Trophoblast cell (in vitro differentiated cells and primary cell): Measurements from ENCODE around the gene MICALL2.

Experiments used
- DNase-seq, 2 donors: peaks; one replicate each; pipeline ENCODE4 v3.0.0-alpha.2; 2016
- H2AFZ ChIP-seq: 2 replicates; pipeline ENCODE4 v1.6.1; 2013; ENCODE audit warnings: low read length, moderate library complexity, mild to moderate bottlenecking; ENCODE audit not compliant: insufficient read depth, poor library complexity
- H2AK5ac ChIP-seq: 2 replicates; pipeline ENCODE4 v1.6.1; 2013; ENCODE audit warnings: mild to moderate bottlenecking, low read length
- H2BK120ac ChIP-seq: 2 replicates; pipeline ENCODE4 v1.6.1; 2013; ENCODE audit warnings: low read length, mild to moderate bottlenecking, moderate library complexity; ENCODE audit not compliant: insufficient read depth, poor library complexity
- H2BK12ac ChIP-seq: 2 replicates; pipeline ENCODE4 v1.6.1; 2013; ENCODE audit warnings: mild to moderate bottlenecking, low read length, moderate library complexity
- H2BK5ac ChIP-seq: 2 replicates; pipeline ENCODE4 v1.6.1; 2013; ENCODE audit warnings: low read length, low read depth, moderate library complexity, mild to moderate bottlenecking; ENCODE audit not compliant: poor library complexity
- H3K14ac ChIP-seq: 2 replicates; pipeline ENCODE4 v1.6.1; 2013; ENCODE audit warnings: mild to moderate bottlenecking, low read length
- H3K18ac ChIP-seq: 2 replicates; pipeline ENCODE4 v1.6.1; 2013; ENCODE audit warnings: mild to moderate bottlenecking, low read length
- H3K23ac ChIP-seq: 2 replicates; pipeline ENCODE4 v1.6.1; 2013; ENCODE audit warnings: low read length
- H3K27ac ChIP-seq: 2 replicates; pipeline ENCODE4 v1.5.1; 2013; ENCODE audit warnings: low read depth, mild to moderate bottlenecking, inconsistent platforms, low read length, moderate library complexity
- H3K27me3 ChIP-seq: 2 replicates; pipeline ENCODE4 v1.6.1; 2013; ENCODE audit warnings: inconsistent platforms, mild to moderate bottlenecking, low read length, moderate library complexity; ENCODE audit not compliant: insufficient read depth
- H3K36me3 ChIP-seq, 2 experiments: 1 replicate in 1 of 2; 2 replicates in 1 of 2; pipeline ENCODE4 v1.6.1; 2013; ENCODE audit warnings: low read length in 2 of 2, mild to moderate bottlenecking in 2 of 2, moderate library complexity in 1 of 2; ENCODE audit not compliant: insufficient read depth in 2 of 2, control insufficient read depth in 1 of 2
- H3K4ac ChIP-seq: 2 replicates; pipeline ENCODE4 v1.6.1; 2013; ENCODE audit warnings: low read depth, mild to moderate bottlenecking, low read length, moderate library complexity
- H3K4me1 ChIP-seq, 2 experiments: 1 replicate in 1 of 2; 2 replicates in 1 of 2; pipeline ENCODE4 v1.6.1; 2013; ENCODE audit warnings: low read length in 2 of 2, mild to moderate bottlenecking in 2 of 2, moderate library complexity in 1 of 2; ENCODE audit not compliant: insufficient read depth in 2 of 2, control insufficient read depth in 1 of 2
- H3K4me2 ChIP-seq: 2 replicates; pipeline ENCODE4 v1.6.1; 2013; ENCODE audit warnings: inconsistent platforms, mild to moderate bottlenecking, low read length, moderate library complexity
- H3K4me3 ChIP-seq: 2 replicates; pipeline ENCODE4 v1.5.1; 2013; ENCODE audit warnings: mild to moderate bottlenecking, low read depth, low read length, inconsistent platforms
- H3K79me1 ChIP-seq: one replicate; pipeline ENCODE4 v1.6.1; 2013; ENCODE audit warnings: low read length
- H3K79me2 ChIP-seq: 2 replicates; pipeline ENCODE4 v1.6.1; 2013; ENCODE audit warnings: low read length, mild to moderate bottlenecking; ENCODE audit not compliant: control insufficient read depth, insufficient read depth, poor library complexity
- H3K9ac ChIP-seq: 2 replicates; pipeline ENCODE4 v1.6.1; 2013; ENCODE audit warnings: mild to moderate bottlenecking, low read length
- H3K9me3 ChIP-seq: 2 replicates; pipeline ENCODE4 v1.6.1; 2013; ENCODE audit warnings: low read depth, mild to moderate bottlenecking, control low read depth, inconsistent platforms, low read length; ENCODE audit not compliant: insufficient read depth
- H4K12ac ChIP-seq: 2 replicates; pipeline ENCODE4 v1.6.1; 2013; ENCODE audit warnings: low read depth, mild to moderate bottlenecking, low read length, moderate library complexity
- H4K8ac ChIP-seq: 2 replicates; pipeline ENCODE4 v1.6.1; 2013; ENCODE audit warnings: low read depth, mild to moderate bottlenecking, low read length, moderate library complexity
- H4K91ac ChIP-seq: one replicate; pipeline ENCODE4 v1.6.1; 2013; ENCODE audit warnings: low read depth, mild to moderate bottlenecking, low read length, moderate library complexity
- WGBS: extraction: QIAGEN DNeasy Blood & Tissue Kit; methylation state at CpG from one replicate; pipeline ENCODE4 v1.1.7; 2013; ENCODE audit warnings: missing lambda C conversion rate; ENCODE audit not compliant: insufficient read length, insufficient coverage; ENCODE audit errors: extremely low coverage; 5-methylcytosine and 5-hydroxymethylcytosine counted together

Gene MICALL2

GRCh38 chr7:1438208-1438607 is 21.1 kb downstream of the MICALL2 start:
- no peak overlapping the region for H3K4me3 ChIP-seq
- H3K79me1 ChIP-seq: no peaks in the 10 kb centered on the region
- H2BK12ac ChIP-seq: no peak overlapping the region
- no peak overlapping the region for H4K12ac ChIP-seq
- no peak overlapping the region for H4K8ac ChIP-seq
- no peak overlapping the region for H3K23ac ChIP-seq
- no peak overlapping the region for H2AFZ ChIP-seq
- no peaks in the 10 kb centered on the region for H3K79me2 ChIP-seq
- no CpG with 5 or more reads among the region's 10 CpGs for WGBS
- H3K27me3 ChIP-seq: no peaks in the 10 kb centered on the region
- no peak overlapping the region for H2BK120ac ChIP-seq
- H2BK5ac ChIP-seq: no peak overlapping the region
- no peak overlapping the region for H3K14ac ChIP-seq
- no peaks in the 10 kb centered on the region for H3K4me1 ChIP-seq
- no peak for DNase-seq
- H3K4me2 ChIP-seq: no peak overlapping the region
- H3K4ac ChIP-seq: no peak overlapping the region
- no peak overlapping the region for H3K9ac ChIP-seq
- no peak overlapping the region for H4K91ac ChIP-seq
- H3K9me3 ChIP-seq: peaks cover 6% of the 10 kb centered on the region
- no peak overlapping the region for H3K18ac ChIP-seq
- no peak overlapping the region for H2AK5ac ChIP-seq
- H3K36me3 ChIP-seq: peaks cover 20 to 21% of the 10 kb centered on the region in 2 experiments
- no peak overlapping the region for H3K27ac ChIP-seq

DNA sequence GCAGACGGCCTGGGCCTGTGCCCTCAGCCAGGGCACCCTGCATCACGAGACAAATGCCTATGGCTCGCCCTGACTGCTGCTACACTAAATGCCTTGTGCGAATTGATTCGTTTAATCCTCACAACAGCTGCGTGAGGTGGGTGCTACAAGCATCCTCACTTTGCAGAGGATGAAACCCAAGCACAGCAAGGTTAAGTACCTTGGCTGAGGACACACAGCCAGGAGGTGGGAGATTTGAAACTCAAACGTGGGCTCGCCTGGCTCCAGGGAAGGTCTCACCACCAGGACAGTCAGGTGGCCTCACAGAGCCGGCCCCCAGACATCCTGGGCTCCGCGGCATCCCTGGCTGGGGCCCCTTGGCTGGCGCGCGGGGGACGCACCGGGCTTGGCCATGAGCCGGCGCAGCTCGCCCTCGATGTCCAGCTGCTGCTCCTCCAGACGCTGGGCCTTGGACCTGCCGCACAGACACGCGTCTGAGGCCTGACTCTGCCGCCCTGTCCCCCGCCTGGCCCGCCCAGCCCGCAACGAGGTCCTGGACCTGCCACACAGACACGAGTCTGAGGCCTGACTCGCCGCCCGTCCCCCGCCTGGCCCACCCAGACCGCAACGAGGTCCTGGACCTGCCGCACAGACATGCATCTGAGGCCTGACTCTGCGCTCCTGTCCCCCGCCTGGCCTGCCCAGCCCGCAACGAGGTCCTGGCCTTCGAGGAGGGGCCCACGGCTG is 22.0 kb downstream of the MICALL2 start:
- no peak overlapping the region for H3K14ac ChIP-seq
- H2BK5ac ChIP-seq: no peak overlapping the region
- H2AK5ac ChIP-seq: no peak overlapping the region
- no peak overlapping the region for H2AFZ ChIP-seq
- H3K4me2 ChIP-seq: no peak overlapping the region
- WGBS: no CpG with 5 or more reads among the region's 43 CpGs
- H2BK12ac ChIP-seq: no peak overlapping the region
- no peaks in the 10 kb centered on the region for H3K4me1 ChIP-seq
- no peak overlapping the region for H4K12ac ChIP-seq
- H3K79me2 ChIP-seq: no peaks in the 10 kb centered on the region
- H3K27ac ChIP-seq: no peak overlapping the region
- no peaks in the 10 kb centered on the region for H3K79me1 ChIP-seq
- no peak overlapping the region for H3K4me3 ChIP-seq
- H3K27me3 ChIP-seq: no peaks in the 10 kb centered on the region
- H3K4ac ChIP-seq: no peak overlapping the region
- peaks cover 6% of the 10 kb centered on the region for H3K9me3 ChIP-seq
- no peak overlapping the region for H4K8ac ChIP-seq
- H3K23ac ChIP-seq: no peak overlapping the region
- H3K9ac ChIP-seq: no peak overlapping the region
- H4K91ac ChIP-seq: no peak overlapping the region
- H3K18ac ChIP-seq: no peak overlapping the region
- DNase-seq: no peak
- H3K36me3 ChIP-seq: peaks cover 19 to 21% of the 10 kb centered on the region in 2 experiments
- H2BK120ac ChIP-seq: no peak overlapping the region

DNA sequence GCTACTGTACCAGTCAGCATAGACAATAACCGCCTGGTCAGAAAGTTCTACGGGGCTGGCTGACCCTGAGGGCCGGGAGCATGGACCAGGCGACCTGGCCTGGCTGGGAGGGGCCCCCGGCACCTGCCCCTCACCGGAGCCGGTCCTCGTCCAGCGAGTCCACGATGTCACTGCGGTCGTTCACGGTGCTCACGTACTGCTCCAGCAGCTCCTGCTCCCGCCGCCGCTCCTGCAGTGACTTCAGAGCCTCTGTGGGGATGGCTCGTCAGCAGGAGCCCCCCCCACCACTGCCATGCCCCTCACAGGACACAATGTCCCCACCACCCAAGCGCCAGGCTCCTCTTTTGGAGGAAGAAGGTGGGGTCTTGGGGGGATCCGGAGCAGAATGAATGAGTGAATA is 22.7 kb downstream of the MICALL2 start:
- Histone ChIP-seq H4K91ac (no peak overlapping the region), H3K4me2 (no peak overlapping the region), H3K18ac (no peak overlapping the region), H3K27ac (no peak overlapping the region), H2BK120ac (no peak overlapping the region), H3K14ac (no peak overlapping the region), H2AFZ (no peak overlapping the region), H3K4ac (no peak overlapping the region), H2BK5ac (no peak overlapping the region), H3K9ac (no peak overlapping the region), H3K79me1 (no peaks in the 10 kb centered on the region), H4K8ac (no peak overlapping the region), H3K27me3 (no peaks in the 10 kb centered on the region), H2AK5ac (no peak overlapping the region), H4K12ac (no peak overlapping the region), H3K23ac (no peak overlapping the region), H3K4me1 (no peaks in the 10 kb centered on the region), H3K36me3 (peaks cover 17 to 18% of the 10 kb centered on the region in 2 experiments), H3K79me2 (no peaks in the 10 kb centered on the region), H3K9me3 (peaks cover 8% of the 10 kb centered on the region), H2BK12ac (no peak overlapping the region), H3K4me3 (no peak overlapping the region)
- WGBS: no CpG with 5 or more reads among the region's 20 CpGs
- peak in 1 of 2 donors; percentile 42 for DNase-seq

- no peak overlapping the region for H4K8ac ChIP-seq
- no peaks in the 10 kb centered on the region for H3K27me3 ChIP-seq
- H2BK12ac ChIP-seq: no peak overlapping the region
- peaks cover 9 to 13% of the 10 kb centered on the region in 2 experiments for H3K36me3 ChIP-seq
- H3K27ac ChIP-seq: no peak overlapping the region
- H2BK120ac ChIP-seq: no peak overlapping the region
- H3K4ac ChIP-seq: no peak overlapping the region
- peaks cover 6% of the 10 kb centered on the region for H3K9me3 ChIP-seq
- no peak overlapping the region for H3K14ac ChIP-seq
- no peak overlapping the region for H2AFZ ChIP-seq
- no CpG with 5 or more reads among the region's 22 CpGs for WGBS
- H3K4me2 ChIP-seq: no peak overlapping the region
- H3K79me2 ChIP-seq: no peaks in the 10 kb centered on the region
- H2BK5ac ChIP-seq: no peak overlapping the region
- no peak overlapping the region for H3K9ac ChIP-seq
- H2AK5ac ChIP-seq: no peak overlapping the region
- no peak overlapping the region for H3K23ac ChIP-seq
- no peak overlapping the region for H4K12ac ChIP-seq
- DNase-seq: no peak
- H3K4me3 ChIP-seq: no peak overlapping the region
- no peak overlapping the region for H4K91ac ChIP-seq
- no peaks in the 10 kb centered on the region for H3K79me1 ChIP-seq
- no peaks in the 10 kb centered on the region for H3K4me1 ChIP-seq
- H3K18ac ChIP-seq: no peak overlapping the region
Measured at GRCh38 chr7:1434891-1435670, 24.2 kb downstream of the MICALL2 start.
